ENCODE data around the gene CRADD.

- TF ChIP-seq CTCF (conservative IDR thresholded peaks at IDR 0.05 in 1 of 2, IDR thresholded peaks at IDR 0.05 in 1 of 2; ENCODE audit: extremely low read depth in 1 of 2, insufficient read depth in 1 of 2, low read depth in 1 of 2, low read length in 2 of 2) (no peak), EZH2 (IDR thresholded peaks at IDR 0.05; ENCODE audit: borderline replicate concordance, low read length) (no peak)
Measured at GRCh38 chr12:93784339-93785086, 107.3 kb downstream of the CRADD start.

All from mammary epithelial cell (primary cell).